GM20000 (cell line): ENCODE results near the gene POFUT2.

Source experiments
- DNase-seq: peaks from one replicate; pipeline ENCODE4 v3.0.0; 2012; ENCODE audit warnings: low spot score
- TF ChIP-seq, protein P1 (sequence below): IDR thresholded peaks from 2 replicates; pipeline ENCODE4 v1.5.1; 2012; ENCODE audit warnings: mild to moderate bottlenecking, control low read depth; ENCODE audit errors: extremely low read depth, missing control alignments

POFUT2 gene

DNA sequence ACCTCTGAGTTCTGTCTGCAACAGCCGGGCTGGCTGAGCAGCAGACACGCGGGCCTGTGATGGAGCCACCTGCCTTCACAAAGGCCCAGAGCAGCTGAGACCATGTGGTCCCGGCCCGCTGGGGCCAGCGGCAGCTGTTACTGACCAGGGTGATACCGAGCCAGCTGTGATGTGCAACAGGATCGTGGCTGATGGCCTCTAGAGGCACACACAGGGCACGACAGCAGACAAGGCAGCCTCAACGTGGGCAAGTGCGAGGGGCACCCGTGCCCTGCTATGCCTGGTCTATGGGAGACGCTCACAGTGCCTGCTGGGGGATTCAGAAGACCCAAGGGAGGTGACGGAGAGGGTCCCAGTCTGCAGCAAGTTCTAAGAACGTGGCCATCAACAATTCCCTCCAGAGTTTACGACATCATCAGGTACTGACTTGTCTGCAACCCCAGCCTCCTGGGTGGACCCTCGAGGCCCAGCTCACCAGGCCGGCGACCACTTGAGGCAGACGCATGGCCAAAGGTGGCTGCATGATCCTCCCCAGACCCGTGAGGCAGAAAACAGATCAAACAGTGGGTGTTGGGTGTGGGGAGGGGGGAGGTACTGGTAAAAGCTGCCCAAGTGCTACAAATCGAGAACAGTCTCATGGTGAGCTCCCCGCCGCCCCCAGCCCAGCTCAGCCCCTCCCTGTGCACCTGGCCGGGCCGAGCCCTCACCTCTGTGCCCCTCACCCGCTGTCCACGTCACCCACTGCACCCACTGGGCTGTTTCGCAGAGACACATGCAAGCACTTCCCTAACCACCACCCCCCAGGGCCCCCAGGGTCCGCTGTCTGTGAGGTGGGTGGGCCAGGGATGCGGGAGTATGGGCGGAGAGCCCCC is 6.0 kb downstream of the POFUT2 start:
- DNase-seq: no peak
- TF ChIP-seq, protein P1, sequence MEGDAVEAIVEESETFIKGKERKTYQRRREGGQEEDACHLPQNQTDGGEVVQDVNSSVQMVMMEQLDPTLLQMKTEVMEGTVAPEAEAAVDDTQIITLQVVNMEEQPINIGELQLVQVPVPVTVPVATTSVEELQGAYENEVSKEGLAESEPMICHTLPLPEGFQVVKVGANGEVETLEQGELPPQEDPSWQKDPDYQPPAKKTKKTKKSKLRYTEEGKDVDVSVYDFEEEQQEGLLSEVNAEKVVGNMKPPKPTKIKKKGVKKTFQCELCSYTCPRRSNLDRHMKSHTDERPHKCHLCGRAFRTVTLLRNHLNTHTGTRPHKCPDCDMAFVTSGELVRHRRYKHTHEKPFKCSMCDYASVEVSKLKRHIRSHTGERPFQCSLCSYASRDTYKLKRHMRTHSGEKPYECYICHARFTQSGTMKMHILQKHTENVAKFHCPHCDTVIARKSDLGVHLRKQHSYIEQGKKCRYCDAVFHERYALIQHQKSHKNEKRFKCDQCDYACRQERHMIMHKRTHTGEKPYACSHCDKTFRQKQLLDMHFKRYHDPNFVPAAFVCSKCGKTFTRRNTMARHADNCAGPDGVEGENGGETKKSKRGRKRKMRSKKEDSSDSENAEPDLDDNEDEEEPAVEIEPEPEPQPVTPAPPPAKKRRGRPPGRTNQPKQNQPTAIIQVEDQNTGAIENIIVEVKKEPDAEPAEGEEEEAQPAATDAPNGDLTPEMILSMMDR: no peak

DNA sequence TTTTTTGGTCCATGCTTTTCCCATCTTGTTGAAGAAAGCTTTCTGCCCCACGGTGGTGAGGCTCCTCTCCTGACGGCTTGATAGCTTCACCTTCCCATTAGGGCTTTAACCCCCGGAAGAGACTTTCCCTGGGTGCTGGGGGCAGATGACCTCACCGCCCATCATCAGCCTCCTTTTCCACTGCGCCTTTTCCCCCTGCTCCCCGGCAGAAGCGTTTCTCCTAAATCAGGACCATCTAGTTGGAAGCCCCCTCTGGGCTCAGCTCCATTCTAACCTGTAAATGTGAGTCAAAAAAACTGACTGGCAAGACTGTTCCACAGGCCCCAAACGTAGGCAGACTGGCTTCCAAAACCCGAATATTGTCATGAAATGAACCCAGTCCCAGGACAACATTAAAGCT is 6.7 kb downstream of the POFUT2 start:
- DNase-seq: no peak
- TF ChIP-seq, protein P1: no peak

DNA sequence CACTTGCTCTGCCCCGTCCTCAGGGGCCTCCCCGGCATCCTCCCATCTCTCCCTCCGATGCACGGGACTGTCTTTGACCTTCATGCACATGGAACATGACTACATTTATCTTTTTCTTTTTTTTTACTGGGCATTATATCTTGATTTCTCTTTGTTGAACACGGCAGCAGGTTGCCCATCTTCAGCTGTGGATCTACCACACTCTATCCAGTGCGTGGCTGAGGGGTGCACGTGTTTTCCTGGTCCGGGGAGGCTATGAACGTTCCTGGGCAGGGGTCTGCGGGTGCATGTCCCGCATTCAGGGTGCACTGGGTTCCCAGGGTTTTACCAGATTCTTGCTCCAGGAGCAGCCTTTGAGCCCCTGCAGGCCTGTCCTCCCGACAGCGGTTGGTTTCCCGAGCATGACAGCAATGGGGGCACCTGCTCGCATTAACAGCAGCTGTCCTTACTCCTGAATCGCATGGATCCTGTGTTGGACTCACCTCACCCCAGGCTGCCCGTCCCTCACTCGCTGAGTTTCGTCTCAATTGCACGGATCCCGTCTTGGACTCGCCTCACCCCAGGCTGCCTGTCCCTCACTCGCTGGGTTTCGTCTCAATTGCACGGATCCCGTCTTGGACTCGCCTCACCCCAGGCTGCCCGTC is 7.4 kb downstream of the POFUT2 start:
- TF ChIP-seq, protein P1: no peak

DNA sequence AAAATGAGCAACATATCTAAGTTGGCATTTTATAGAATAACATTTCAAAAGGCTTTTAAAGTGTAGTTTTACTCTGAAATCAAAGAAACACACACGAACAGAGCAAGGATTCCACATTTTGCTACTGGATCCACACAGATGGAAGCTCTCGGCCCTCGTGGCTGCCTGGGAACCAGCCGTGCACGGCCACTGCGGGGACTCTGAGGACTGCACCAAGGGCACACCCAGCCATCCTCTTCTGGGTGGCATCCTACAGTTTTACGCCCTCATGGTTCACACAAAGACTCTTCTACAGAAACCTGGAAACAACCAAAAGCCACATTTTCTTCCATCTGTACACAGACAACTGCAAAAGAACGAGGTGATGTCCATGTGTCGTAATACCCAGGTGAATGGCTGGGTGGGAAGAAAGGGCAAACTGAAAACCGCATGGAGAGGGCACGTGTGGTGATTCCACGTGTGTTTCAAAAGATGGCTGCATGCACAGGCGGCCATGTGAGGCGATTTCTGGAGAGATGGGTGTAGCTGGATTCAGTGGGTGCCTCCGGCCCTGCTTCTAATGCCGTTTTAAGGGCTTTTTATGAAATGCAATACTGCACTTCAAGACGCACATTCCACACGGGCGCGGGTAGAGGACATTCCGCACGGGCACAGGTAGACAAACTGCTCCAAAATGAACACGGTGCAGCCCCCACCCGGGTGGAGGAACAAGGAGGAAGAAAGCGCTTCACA is 8.1 kb downstream of the POFUT2 start:
- TF ChIP-seq, protein P1: no peak
- no peak for DNase-seq

More for the DNA sequence above, 7.4 kb downstream of the POFUT2 start:
- no peak for DNase-seq

DNA sequence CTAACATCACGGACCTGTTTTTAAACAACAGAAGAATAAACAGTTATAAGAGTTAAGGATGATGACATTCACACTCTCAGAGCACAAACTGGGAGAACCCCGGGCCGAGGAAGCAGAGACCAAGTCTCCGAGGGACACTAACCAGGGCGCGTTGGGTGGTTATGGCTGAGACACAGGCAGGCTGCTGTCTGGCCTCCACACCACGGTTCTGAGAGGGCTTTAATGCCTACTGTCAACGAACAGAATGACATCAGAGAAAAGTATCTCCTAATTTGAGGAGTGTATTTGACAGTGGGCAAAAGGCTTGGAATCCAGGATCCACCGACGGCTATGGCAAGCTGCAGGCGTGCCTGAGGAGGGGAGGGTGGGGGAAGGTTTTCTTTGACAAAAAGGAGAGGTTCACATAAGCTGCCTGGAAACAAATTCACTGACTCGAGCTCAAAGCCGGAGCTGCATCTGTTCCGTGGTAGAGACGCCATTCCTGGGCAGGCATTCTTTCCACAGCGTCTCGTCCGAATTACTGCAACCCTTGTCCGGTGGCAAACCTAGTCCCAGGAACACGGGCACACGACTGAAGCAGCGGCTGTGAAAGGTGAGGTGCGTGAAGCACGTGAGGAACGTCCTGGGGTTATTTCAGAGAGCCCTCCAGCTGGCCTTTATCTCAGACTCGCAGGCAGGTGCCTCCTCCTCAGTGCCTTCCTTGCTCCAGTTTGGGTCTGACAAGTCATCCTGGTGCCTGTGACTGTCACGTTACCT is 9.4 kb downstream of the POFUT2 start:
- TF ChIP-seq, protein P1: no peak
- DNase-seq: no peak

DNA sequence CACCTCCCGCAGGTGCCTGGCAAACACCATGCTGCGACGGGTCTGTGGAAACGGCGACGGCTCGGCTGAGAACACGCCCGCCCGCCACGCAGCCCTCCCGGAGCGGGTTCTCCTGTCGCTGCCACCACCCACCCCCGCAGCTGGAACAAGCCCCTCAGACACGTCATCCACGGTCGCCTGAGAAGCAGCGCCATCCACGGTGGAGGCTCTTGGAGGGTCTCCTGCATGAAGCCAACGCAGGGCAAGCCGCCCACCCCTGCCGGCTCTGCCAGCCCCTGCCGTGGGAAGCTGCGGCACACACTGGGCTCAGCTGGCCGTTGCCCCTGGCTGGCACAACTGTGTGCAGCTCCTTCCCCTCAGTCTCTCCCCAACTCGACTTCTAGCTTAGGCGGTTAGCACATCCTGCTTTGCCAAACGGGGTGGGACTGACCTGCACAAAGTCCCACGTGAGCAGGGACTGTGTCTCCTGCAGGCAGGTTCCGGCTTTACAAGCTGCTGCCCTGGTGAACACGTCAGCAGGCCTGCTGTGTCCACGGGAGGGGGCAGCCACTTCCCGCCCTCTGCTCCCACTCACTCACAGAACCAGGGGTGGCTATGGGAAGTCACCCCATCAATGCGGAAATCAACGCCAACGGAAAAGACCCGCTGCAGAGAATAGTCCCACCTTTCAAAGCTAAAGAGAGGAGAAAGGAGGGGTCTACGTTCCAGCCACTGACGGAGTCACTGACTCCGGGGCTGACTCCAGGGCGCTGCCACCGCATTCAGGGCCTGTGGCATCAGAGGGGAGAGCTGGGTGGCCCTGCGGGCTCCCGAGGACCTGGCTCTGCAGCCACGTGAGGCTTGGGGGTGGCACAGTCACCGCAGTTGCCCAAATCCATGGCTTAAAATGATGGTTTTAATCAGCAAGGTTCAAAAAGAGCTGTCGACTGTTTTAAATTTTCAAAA is 10.3 kb downstream of the POFUT2 start:
- no peak for DNase-seq
- TF ChIP-seq, protein P1: no peak
